Measurements from ENCODE around the gene MPPE1.

The MPPE1 gene

GRCh38 chr18:11940956-11941355, 32.8 kb upstream of the MPPE1 start:
- peaks cover 0 to 3% of the 10 kb centered on the region in 2 donors for H3K9me3 ChIP-seq (replicated peaks in 1 of 2; ENCODE audit: control insufficient read depth in 2 of 2, insufficient read depth in 1 of 2, low read depth in 1 of 2, low read length in 2 of 2)
- no peaks in the 10 kb centered on the region for H3K4me1 ChIP-seq (ENCODE audit: control insufficient read depth in 2 of 2, insufficient read depth in 1 of 2, low read depth in 1 of 2, low read length in 2 of 2)
- no peak overlapping the region for H3K18ac ChIP-seq (ENCODE audit: low read length)
- H2AK5ac ChIP-seq (ENCODE audit: low read depth, low read length) = no peak overlapping the region
- no peak overlapping the region for H3K14ac ChIP-seq (ENCODE audit: low read length)
- no peak overlapping the region for H3K4me2 ChIP-seq (ENCODE audit: insufficient read depth, low read length, poor library complexity, severe bottlenecking)
- H3K4me3 ChIP-seq (ENCODE audit: low read length in 2 of 2) = no peak overlapping the region
- no peak overlapping the region for H2BK120ac ChIP-seq (ENCODE audit: low read depth, low read length)
- H3K4ac ChIP-seq (ENCODE audit: low read length) = no peak overlapping the region
- H4K8ac ChIP-seq (ENCODE audit: low read depth, low read length) = no peak overlapping the region
- no peak overlapping the region for H3K27ac ChIP-seq (replicated peaks; ENCODE audit: low read length)
- no peaks in the 10 kb centered on the region for H3K27me3 ChIP-seq (ENCODE audit: control insufficient read depth in 3 of 3, insufficient read depth in 3 of 3, low read depth in 1 of 3, low read length in 3 of 3)
- DNase-seq (ENCODE audit: low spot score) = no peak
- no peak overlapping the region for H2BK15ac ChIP-seq (ENCODE audit: low read length)
- no peak overlapping the region for H2BK5ac ChIP-seq (ENCODE audit: low read length)
- H3K23ac ChIP-seq (ENCODE audit: low read depth, low read length, poor library complexity) = no peak overlapping the region
- H2BK12ac ChIP-seq (ENCODE audit: low read length) = no peak overlapping the region
- H3K36me3 ChIP-seq (replicated peaks in 1 of 2; ENCODE audit: control insufficient read depth in 2 of 2, insufficient read depth in 2 of 2, low read length in 2 of 2) = no peaks in the 10 kb centered on the region
- H3K79me1 ChIP-seq (ENCODE audit: low read depth, low read length) = no peaks in the 10 kb centered on the region
- H3K9ac ChIP-seq (ENCODE audit: low read depth, low read length, poor library complexity) = no peak overlapping the region
- H4K91ac ChIP-seq (ENCODE audit: low read depth, low read length, poor library complexity) = no peak overlapping the region
- WGBS, 2 donors (ENCODE audit: extremely low coverage in 2 of 2, insufficient read length in 2 of 2, insufficient replicate concordance in 1 of 2) = no CpG with 5 or more reads among the region's 2 CpGs
- H2AFZ ChIP-seq (ENCODE audit: low read length) = no peak overlapping the region

- Histone ChIP-seq H2BK12ac (ENCODE audit: low read length) (no peak overlapping the region), H2BK120ac (ENCODE audit: low read depth, low read length) (no peak overlapping the region), H3K9ac (ENCODE audit: low read depth, low read length, poor library complexity) (no peak overlapping the region), H4K91ac (ENCODE audit: low read depth, low read length, poor library complexity) (no peak overlapping the region), H3K27me3 (ENCODE audit: control insufficient read depth in 3 of 3, insufficient read depth in 3 of 3, low read depth in 1 of 3, low read length in 3 of 3) (no peaks in the 10 kb centered on the region), H3K14ac (ENCODE audit: low read length) (no peak overlapping the region), H3K4ac (ENCODE audit: low read length) (no peak overlapping the region), H3K4me1 (ENCODE audit: control insufficient read depth in 2 of 2, insufficient read depth in 1 of 2, low read depth in 1 of 2, low read length in 2 of 2) (no peaks in the 10 kb centered on the region), H2AK5ac (ENCODE audit: low read depth, low read length) (no peak overlapping the region), H3K4me2 (ENCODE audit: insufficient read depth, low read length, poor library complexity, severe bottlenecking) (no peak overlapping the region), H2AFZ (ENCODE audit: low read length) (no peak overlapping the region), H4K8ac (ENCODE audit: low read depth, low read length) (no peak overlapping the region), H3K79me1 (ENCODE audit: low read depth, low read length) (no peaks in the 10 kb centered on the region), H3K36me3 (replicated peaks in 1 of 2; ENCODE audit: control insufficient read depth in 2 of 2, insufficient read depth in 2 of 2, low read length in 2 of 2) (no peaks in the 10 kb centered on the region), H3K27ac (replicated peaks; ENCODE audit: low read length) (no peak overlapping the region), H3K9me3 (replicated peaks in 1 of 2; ENCODE audit: control insufficient read depth in 2 of 2, insufficient read depth in 1 of 2, low read depth in 1 of 2, low read length in 2 of 2) (no peaks in the 10 kb centered on the region), H3K18ac (ENCODE audit: low read length) (no peak overlapping the region), H3K4me3 (ENCODE audit: low read length in 2 of 2) (no peak overlapping the region), H3K23ac (ENCODE audit: low read depth, low read length, poor library complexity) (no peak overlapping the region), H2BK15ac (ENCODE audit: low read length) (no peak overlapping the region), H2BK5ac (ENCODE audit: low read length) (no peak overlapping the region)
- WGBS, 2 donors (ENCODE audit: extremely low coverage in 2 of 2, insufficient read length in 2 of 2, insufficient replicate concordance in 1 of 2) = no CpG with 5 or more reads among the region's 4 CpGs
- peak; percentile 54 for DNase-seq (ENCODE audit: low spot score)
These were observed 29.9 kb upstream of the MPPE1 start for GRCh38 chr18:11937874-11938478.

GRCh38 chr18:11932393-11932792, 24.3 kb upstream of the MPPE1 start:
- Histone ChIP-seq H3K4me3 (ENCODE audit: low read length in 2 of 2) (peak overlapping the region in 1 of 2 donors; percentile 54), H2BK5ac (ENCODE audit: low read length) (no peak overlapping the region), H3K18ac (ENCODE audit: low read length) (peak overlapping the region; percentile 52), H2AK5ac (ENCODE audit: low read depth, low read length) (no peak overlapping the region), H3K4ac (ENCODE audit: low read length) (no peak overlapping the region), H3K27ac (replicated peaks; ENCODE audit: low read length) (no peak overlapping the region), H3K79me1 (ENCODE audit: low read depth, low read length) (no peaks in the 10 kb centered on the region), H3K9me3 (replicated peaks in 1 of 2; ENCODE audit: control insufficient read depth in 2 of 2, insufficient read depth in 1 of 2, low read depth in 1 of 2, low read length in 2 of 2) (no peaks in the 10 kb centered on the region), H3K36me3 (replicated peaks in 1 of 2; ENCODE audit: control insufficient read depth in 2 of 2, insufficient read depth in 2 of 2, low read length in 2 of 2) (no peaks in the 10 kb centered on the region), H2BK120ac (ENCODE audit: low read depth, low read length) (no peak overlapping the region), H3K27me3 (ENCODE audit: control insufficient read depth in 3 of 3, insufficient read depth in 3 of 3, low read depth in 1 of 3, low read length in 3 of 3) (peaks cover 0 to 3% (median 0%) of the 10 kb centered on the region in 3 experiments), H3K23ac (ENCODE audit: low read depth, low read length, poor library complexity) (no peak overlapping the region), H3K4me1 (ENCODE audit: control insufficient read depth in 2 of 2, insufficient read depth in 1 of 2, low read depth in 1 of 2, low read length in 2 of 2) (no peaks in the 10 kb centered on the region), H3K4me2 (ENCODE audit: insufficient read depth, low read length, poor library complexity, severe bottlenecking) (no peak overlapping the region), H4K91ac (ENCODE audit: low read depth, low read length, poor library complexity) (peak overlapping the region; percentile 94), H2BK15ac (ENCODE audit: low read length) (no peak overlapping the region), H2BK12ac (ENCODE audit: low read length) (no peak overlapping the region), H3K14ac (ENCODE audit: low read length) (no peak overlapping the region), H4K8ac (ENCODE audit: low read depth, low read length) (no peak overlapping the region), H2AFZ (ENCODE audit: low read length) (no peak overlapping the region), H3K9ac (ENCODE audit: low read depth, low read length, poor library complexity) (no peak overlapping the region)
- WGBS, 2 donors (ENCODE audit: extremely low coverage in 2 of 2, insufficient read length in 2 of 2, insufficient replicate concordance in 1 of 2) = no CpG with 5 or more reads among the region's 14 CpGs
- no peak for DNase-seq (ENCODE audit: low spot score)

GRCh38 chr18:11927497-11927896, 19.4 kb upstream of the MPPE1 start:
- Histone ChIP-seq H3K36me3 (replicated peaks in 1 of 2; ENCODE audit: control insufficient read depth in 2 of 2, insufficient read depth in 2 of 2, low read length in 2 of 2) (no peaks in the 10 kb centered on the region), H2BK120ac (ENCODE audit: low read depth, low read length) (no peak overlapping the region), H3K9me3 (replicated peaks in 1 of 2; ENCODE audit: control insufficient read depth in 2 of 2, insufficient read depth in 1 of 2, low read depth in 1 of 2, low read length in 2 of 2) (no peaks in the 10 kb centered on the region), H3K27ac (replicated peaks; ENCODE audit: low read length) (no peak overlapping the region), H3K4me3 (ENCODE audit: low read length in 2 of 2) (no peak overlapping the region), H4K91ac (ENCODE audit: low read depth, low read length, poor library complexity) (no peak overlapping the region), H2AK5ac (ENCODE audit: low read depth, low read length) (no peak overlapping the region), H2BK15ac (ENCODE audit: low read length) (no peak overlapping the region), H2BK12ac (ENCODE audit: low read length) (no peak overlapping the region), H3K18ac (ENCODE audit: low read length) (no peak overlapping the region), H3K4ac (ENCODE audit: low read length) (no peak overlapping the region), H3K23ac (ENCODE audit: low read depth, low read length, poor library complexity) (no peak overlapping the region), H3K4me2 (ENCODE audit: insufficient read depth, low read length, poor library complexity, severe bottlenecking) (no peak overlapping the region), H3K9ac (ENCODE audit: low read depth, low read length, poor library complexity) (no peak overlapping the region), H4K8ac (ENCODE audit: low read depth, low read length) (no peak overlapping the region), H3K27me3 (ENCODE audit: control insufficient read depth in 3 of 3, insufficient read depth in 3 of 3, low read depth in 1 of 3, low read length in 3 of 3) (peaks cover 0 to 7% (median 0%) of the 10 kb centered on the region in 3 experiments), H3K4me1 (ENCODE audit: control insufficient read depth in 2 of 2, insufficient read depth in 1 of 2, low read depth in 1 of 2, low read length in 2 of 2) (no peaks in the 10 kb centered on the region), H2BK5ac (ENCODE audit: low read length) (no peak overlapping the region), H3K14ac (ENCODE audit: low read length) (no peak overlapping the region), H2AFZ (ENCODE audit: low read length) (no peak overlapping the region), H3K79me1 (ENCODE audit: low read depth, low read length) (no peaks in the 10 kb centered on the region)
- no peak for DNase-seq (ENCODE audit: low spot score)
- WGBS, 2 donors (ENCODE audit: extremely low coverage in 2 of 2, insufficient read length in 2 of 2, insufficient replicate concordance in 1 of 2) = no CpG with 5 or more reads among the region's 1 CpG

Data from neuronal stem cell (in vitro differentiated cells).